ENCODE data around the gene DENND2A. TPM values are rescaled to one million over a fixed set of nuclear protein-coding genes. Genes with fewer than 3 reads are reported as not detected.

DENND2A gene
- total RNA-seq, 6 donors from 2014 or later: 4.1 to 27.8 (median 12.1) TPM

- Histone ChIP-seq H3K36me3 (no peaks in the 10 kb centered on the region), H3K27ac (peak overlapping the region in 2 of 4 donors; percentile 29 to 43), H3K4me3 (no peak overlapping the region), H3K4me1 (no peaks in the 10 kb centered on the region), H3K27me3 (no peaks in the 10 kb centered on the region), H3K9me3 (no peaks in the 10 kb centered on the region)
- no peak for ATAC-seq (ENCODE audit: low FRiP score in 2 of 2)
- DNase-seq: no peak
- 80 to 83% methylated on average over 20 to 21 of the region's 21 CpGs for WGBS, 2 donors
- TF ChIP-seq EP300 (IDR thresholded peaks at IDR 0.05) (no peak), POLR2AphosphoS5 (IDR thresholded peaks at IDR 0.05) (no peak), POLR2A (IDR thresholded peaks at IDR 0.05) (no peak), CTCF (IDR thresholded peaks at IDR 0.05) (no peak)
These were observed 38.9 kb downstream of the DENND2A start for GRCh38 chr7:140601566-140602174.

- TF ChIP-seq POLR2A (IDR thresholded peaks at IDR 0.05): no peak
- TF ChIP-seq EP300 (IDR thresholded peaks at IDR 0.05): no peak
- no peak for TF ChIP-seq CTCF (IDR thresholded peaks at IDR 0.05)
- no peak for TF ChIP-seq POLR2AphosphoS5 (IDR thresholded peaks at IDR 0.05)
- ATAC-seq (ENCODE audit: low FRiP score in 2 of 2) (no peak), DNase-seq (no peak)
- no peaks in the 10 kb centered on the region for H3K36me3 ChIP-seq
- no peaks in the 10 kb centered on the region for H3K4me1 ChIP-seq
- H3K27me3 ChIP-seq: no peaks in the 10 kb centered on the region
- 88% methylated on average over 3 of the region's 3 CpGs for WGBS, 2 donors
- no peaks in the 10 kb centered on the region for H3K9me3 ChIP-seq
- H3K4me3 ChIP-seq: no peak overlapping the region
- H3K27ac ChIP-seq: no peak overlapping the region
These were observed 40.3 kb downstream of the DENND2A start for GRCh38 chr7:140600341-140600740.

- ATAC-seq (ENCODE audit: low FRiP score in 2 of 2) (peak in 1 of 2 donors; percentile 63), DNase-seq (no peak)
- Histone ChIP-seq H3K27me3 (no peaks in the 10 kb centered on the region), H3K27ac (peak overlapping the region in 2 of 4 donors; percentile 9 to 24), H3K4me1 (no peaks in the 10 kb centered on the region), H3K36me3 (no peaks in the 10 kb centered on the region), H3K9me3 (no peaks in the 10 kb centered on the region), H3K4me3 (no peak overlapping the region)
- TF ChIP-seq CTCF (IDR thresholded peaks at IDR 0.05): no peak
- no peak for TF ChIP-seq POLR2AphosphoS5 (IDR thresholded peaks at IDR 0.05)
- no peak for TF ChIP-seq EP300 (IDR thresholded peaks at IDR 0.05)
- no peak for TF ChIP-seq POLR2A (IDR thresholded peaks at IDR 0.05)
- 71 to 77% methylated on average over 5 of the region's 5 CpGs for WGBS, 2 donors
These were observed 43.1 kb downstream of the DENND2A start for GRCh38 chr7:140597428-140597949.

- H3K4me3 ChIP-seq: no peak overlapping the region
- peak in 1 of 2 donors; percentile 68 for ATAC-seq (ENCODE audit: low FRiP score in 2 of 2)
- DNase-seq: no peak
- no peaks in the 10 kb centered on the region for H3K27me3 ChIP-seq
- H3K36me3 ChIP-seq: no peaks in the 10 kb centered on the region
- 55 to 71% methylated on average over 7 of the region's 7 CpGs for WGBS, 2 donors
- H3K27ac ChIP-seq: peak overlapping the region in 2 of 4 donors; percentile 9 to 11
- TF ChIP-seq EP300 (IDR thresholded peaks at IDR 0.05) (no peak), CTCF (IDR thresholded peaks at IDR 0.05) (no peak), POLR2A (IDR thresholded peaks at IDR 0.05) (no peak), POLR2AphosphoS5 (IDR thresholded peaks at IDR 0.05) (no peak)
- H3K4me1 ChIP-seq: no peaks in the 10 kb centered on the region
- H3K9me3 ChIP-seq: no peaks in the 10 kb centered on the region
These were observed 43.8 kb downstream of the DENND2A start for GRCh38 chr7:140596519-140597427.
